ENCODE data around the gene AMIGO3.

Gene AMIGO3

GRCh38 chr3:49756036-49756435 lies 36.6 kb upstream of the AMIGO3 start:
- Histone ChIP-seq H3K4me3 (ENCODE audit: low read depth, low read length) (no peak overlapping the region), H3K4me1 (ENCODE audit: control insufficient read depth, insufficient read depth, low read length) (no peaks in the 10 kb centered on the region), H3K27ac (ENCODE audit: extremely low read depth, low read depth, low read length) (no peak overlapping the region), H3K36me3 (ENCODE audit: control insufficient read depth in 2 of 2, insufficient read depth in 1 of 2, low read length in 2 of 2) (no peaks in the 10 kb centered on the region; a peak in 1 of 3 replicates), H3K9me3 (ENCODE audit: control insufficient read depth, insufficient read depth, low read depth, low read length) (no peaks in the 10 kb centered on the region)
- ChIA-PET POLR2A (no interaction called here), CTCF (no interaction called here)
- TF ChIP-seq ZNF311 (tag by site-specific recombination; IDR thresholded peaks at IDR 0.05; ENCODE audit: borderline replicate concordance) (no peak), PATZ1 (tag by site-specific recombination; IDR thresholded peaks at IDR 0.05) (no peak), ZBTB11 (tag by site-specific recombination; conservative IDR thresholded peaks at IDR 0.05; ENCODE audit: low read depth) (no peak), ELK4 (IDR thresholded peaks at IDR 0.05; ENCODE audit: borderline replicate concordance, low read depth, low read length) (no peak), SP2 (tag by site-specific recombination; IDR thresholded peaks at IDR 0.05) (no peak), ZNF704 (tag by site-specific recombination; IDR thresholded peaks at IDR 0.05) (no peak), PRDM10 (tag by site-specific recombination; IDR thresholded peaks at IDR 0.05) (no peak), ZNF366 (tag by site-specific recombination; conservative IDR thresholded peaks at IDR 0.05) (no peak), ZNF501 (tag by site-specific recombination; IDR thresholded peaks at IDR 0.05) (no peak), ZNF138 (tag by site-specific recombination; IDR thresholded peaks at IDR 0.05; ENCODE audit: borderline replicate concordance) (no peak), ZBTB6 (tag by site-specific recombination; IDR thresholded peaks at IDR 0.05) (no peak), ZNF391 (tag by site-specific recombination; IDR thresholded peaks at IDR 0.05; ENCODE audit: borderline replicate concordance, low read depth) (no peak), ZNF19 (tag by site-specific recombination; IDR thresholded peaks at IDR 0.05; ENCODE audit: low read depth) (no peak), ZNF335 (tag by site-specific recombination; conservative IDR thresholded peaks at IDR 0.05) (no peak), ZNF548 (tag by site-specific recombination; IDR thresholded peaks at IDR 0.05) (no peak), YY1 (tag by site-specific recombination; IDR thresholded peaks at IDR 0.05) (no peak), OVOL3 (tag by site-specific recombination; IDR thresholded peaks at IDR 0.05) (no peak), ZNF621 (tag by site-specific recombination; IDR thresholded peaks at IDR 0.05) (no peak), ZNF280C (tag by site-specific recombination; IDR thresholded peaks at IDR 0.05) (no peak), HOXD13 (CRISPR knock-in tag; IDR thresholded peaks at IDR 0.05; ENCODE audit: borderline replicate concordance) (no peak)

Data from HEK293 (cell line).